Activated CD8-positive, alpha-beta memory T cell treated with anti-CD3 and anti-CD28 coated beads, Interleukin-2, amount 10 ng/mL, durations not matched to agents 7 days and 5 days (primary cell): ENCODE data around the gene PTPRD. TPM values are rescaled to one million over a fixed set of nuclear protein-coding genes. Genes with fewer than 3 reads are reported as not detected.
"Not testable (repeated sequence)": the region's sequence is repeated elsewhere in the genome, so short reads cannot be mapped to it uniquely, and the experiment has no call there.

Source experiments
- ATAC-seq: fragments of 150-1000 bp; cut with Tn5 transposase; one replicate; pipeline ENCODE4 v1.10.0; 2021; ENCODE audit warnings: moderate library complexity
- CTCF ChIA-PET: fragments of 350-600 bp; sonication (Branson Sonifier 250); formaldehyde crosslinking; loops from one replicate; lab custom pipeline; 2021; ENCODE audit warnings: antibody characterized with exemption; lab: Charles Lee
- DNase-seq: peaks from one replicate; pipeline ENCODE4 v3.0.0-alpha.2; 2020
- H3K27ac Mint-ChIP-seq: one replicate; pipeline ENCODE4 v1.8.0; 2021; ENCODE audit warnings: mild to moderate bottlenecking, mixed read lengths
- H3K27me3 Mint-ChIP-seq: one replicate; pipeline ENCODE4 v1.8.0; 2021; ENCODE audit warnings: mixed read lengths
- H3K36me3 Mint-ChIP-seq: one replicate; pipeline ENCODE4 v1.8.0; 2021; ENCODE audit warnings: mild to moderate bottlenecking, mixed read lengths
- H3K4me1 Mint-ChIP-seq: one replicate; pipeline ENCODE4 v1.8.0; 2021; ENCODE audit warnings: mixed read lengths
- H3K4me3 Mint-ChIP-seq: one replicate; pipeline ENCODE4 v1.8.0; 2021; ENCODE audit warnings: mild to moderate bottlenecking, moderate library complexity, mixed read lengths
- H3K9me3 Mint-ChIP-seq: one replicate; pipeline ENCODE4 v1.8.0; 2022; ENCODE audit warnings: low read depth, mixed read lengths
- total RNA-seq, 2 experiments: library from RNA; stranded (reverse); gene quantifications; one replicate each; pipeline ENCODE4 v1.2.3, GENCODE V29; 2021

PTPRD gene
- total RNA-seq, 2 experiments from 2014 or later, result 0.07 TPM; not detected in 1

- H3K4me1 Mint-ChIP-seq, result no peaks in the 10 kb centered on the region
- no peaks in the 10 kb centered on the region for H3K27me3 Mint-ChIP-seq
- ATAC-seq (no peak), DNase-seq (no peak)
- H3K9me3 Mint-ChIP-seq, result no peaks in the 10 kb centered on the region
- H3K4me3 Mint-ChIP-seq, result no peak overlapping the region
- no peak overlapping the region for H3K27ac Mint-ChIP-seq
- no peaks in the 10 kb centered on the region for H3K36me3 Mint-ChIP-seq
- CTCF ChIA-PET, result no interaction called here
These were observed 639.7 kb downstream of the PTPRD start for GRCh38 chr9:9973062-9973461.

GRCh38 chr9:9970514-9970913, 642.3 kb downstream of the PTPRD start:
- no peak for DNase-seq
- Mint-ChIP-seq H3K4me3 (no peak overlapping the region), H3K9me3 (no peaks in the 10 kb centered on the region), H3K27ac (no peak overlapping the region), H3K4me1 (no peaks in the 10 kb centered on the region), H3K27me3 (no peaks in the 10 kb centered on the region), H3K36me3 (no peaks in the 10 kb centered on the region)
- ATAC-seq, result no peak
- CTCF ChIA-PET, result interaction anchor here (0.7 kb wide), 1 partner anchor 55 kb away, joined by 3 read pairs; no protein-coding TSS in a partner anchor

- Mint-ChIP-seq H3K9me3 (no peaks in the 10 kb centered on the region), H3K4me1 (no peaks in the 10 kb centered on the region), H3K27ac (no peak overlapping the region), H3K36me3 (no peaks in the 10 kb centered on the region), H3K4me3 (no peak overlapping the region), H3K27me3 (no peaks in the 10 kb centered on the region)
- ATAC-seq (no peak), DNase-seq (no peak)
- CTCF ChIA-PET, result no interaction called here
These were observed 649.0 kb downstream of the PTPRD start for GRCh38 chr9:9963841-9964240.

GRCh38 chr9:9961934-9962333, 650.9 kb downstream of the PTPRD start:
- Mint-ChIP-seq H3K36me3 (no peaks in the 10 kb centered on the region), H3K27me3 (no peaks in the 10 kb centered on the region), H3K27ac (no peak overlapping the region), H3K4me3 (no peak overlapping the region), H3K9me3 (peaks cover 3% of the 10 kb centered on the region), H3K4me1 (no peaks in the 10 kb centered on the region)
- ATAC-seq (no peak), DNase-seq (no peak)
- CTCF ChIA-PET, result no interaction called here

GRCh38 chr9:9961487-9961886, 651.3 kb downstream of the PTPRD start:
- CTCF ChIA-PET, result no interaction called here
- H3K27me3 Mint-ChIP-seq, result no peaks in the 10 kb centered on the region
- H3K36me3 Mint-ChIP-seq, result no peaks in the 10 kb centered on the region
- H3K4me1 Mint-ChIP-seq, result no peaks in the 10 kb centered on the region
- no peak overlapping the region for H3K27ac Mint-ChIP-seq
- no peak for ATAC-seq
- H3K9me3 Mint-ChIP-seq, result peaks cover 3% of the 10 kb centered on the region
- H3K4me3 Mint-ChIP-seq, result no peak overlapping the region
- no peak for DNase-seq

- no peaks in the 10 kb centered on the region for H3K27me3 Mint-ChIP-seq
- no peaks in the 10 kb centered on the region for H3K9me3 Mint-ChIP-seq
- CTCF ChIA-PET, result interaction anchor here (1.7 kb wide), 1 partner anchor 9 kb away, joined by 4 read pairs; no protein-coding TSS in a partner anchor
- no peak overlapping the region for H3K4me3 Mint-ChIP-seq
- no peaks in the 10 kb centered on the region for H3K4me1 Mint-ChIP-seq
- no peak for DNase-seq
- H3K27ac Mint-ChIP-seq, result no peak overlapping the region
- H3K36me3 Mint-ChIP-seq, result no peaks in the 10 kb centered on the region
- ATAC-seq, result no peak
These were observed 661.1 kb downstream of the PTPRD start for GRCh38 chr9:9951556-9952160.

GRCh38 chr9:9950813-9951212, 662.0 kb downstream of the PTPRD start:
- no peak overlapping the region for H3K4me3 Mint-ChIP-seq
- H3K27ac Mint-ChIP-seq, result no peak overlapping the region
- ATAC-seq (no peak), DNase-seq (no peak)
- H3K9me3 Mint-ChIP-seq, result no peaks in the 10 kb centered on the region
- no peaks in the 10 kb centered on the region for H3K36me3 Mint-ChIP-seq
- no peaks in the 10 kb centered on the region for H3K27me3 Mint-ChIP-seq
- CTCF ChIA-PET, result interaction anchor here (1.7 kb wide), 1 partner anchor 8 kb away, joined by 4 read pairs; no protein-coding TSS in a partner anchor
- no peaks in the 10 kb centered on the region for H3K4me1 Mint-ChIP-seq

GRCh38 chr9:9949978-9950377, 662.8 kb downstream of the PTPRD start:
- Mint-ChIP-seq H3K36me3 (no peaks in the 10 kb centered on the region), H3K9me3 (no peaks in the 10 kb centered on the region)
- CTCF ChIA-PET, result no interaction called here

GRCh38 chr9:9949368-9949767, 663.4 kb downstream of the PTPRD start:
- CTCF ChIA-PET, result no interaction called here
- ATAC-seq (no peak), DNase-seq (no peak)
- H3K27me3 Mint-ChIP-seq, result no peaks in the 10 kb centered on the region
- no peaks in the 10 kb centered on the region for H3K36me3 Mint-ChIP-seq
- no peaks in the 10 kb centered on the region for H3K9me3 Mint-ChIP-seq
- no peak overlapping the region for H3K27ac Mint-ChIP-seq
- H3K4me3 Mint-ChIP-seq, result no peak overlapping the region
- no peaks in the 10 kb centered on the region for H3K4me1 Mint-ChIP-seq

More at GRCh38 chr9:9949978-9950377, 662.8 kb downstream of the PTPRD start:
- no peaks in the 10 kb centered on the region for H3K4me1 Mint-ChIP-seq
- no peak overlapping the region for H3K27ac Mint-ChIP-seq
- ATAC-seq, result no peak
- H3K27me3 Mint-ChIP-seq, result no peaks in the 10 kb centered on the region
- no peak for DNase-seq
- no peak overlapping the region for H3K4me3 Mint-ChIP-seq

- CTCF ChIA-PET, result no interaction called here
- Mint-ChIP-seq H3K36me3 (no peaks in the 10 kb centered on the region), H3K27me3 (no peaks in the 10 kb centered on the region)
These were observed 666.8 kb downstream of the PTPRD start for GRCh38 chr9:9945966-9946365.

GRCh38 chr9:9942764-9943424, 669.9 kb downstream of the PTPRD start:
- CTCF ChIA-PET, result interaction anchor here (0.7 to 1.8 kb wide), 9 partner anchors 9 to 141 kb away, joined by 3 to 6 read pairs (median 4); no protein-coding TSS in a partner anchor
- DNase-seq, result peak; percentile 52
- Mint-ChIP-seq H3K36me3 (no peaks in the 10 kb centered on the region), H3K27ac (no peak overlapping the region), H3K4me1 (no peaks in the 10 kb centered on the region), H3K27me3 (no peaks in the 10 kb centered on the region), H3K9me3 (no peaks in the 10 kb centered on the region), H3K4me3 (no peak overlapping the region)
- ATAC-seq, result peak; percentile 42

More at GRCh38 chr9:9945966-9946365, 666.8 kb downstream of the PTPRD start:
- Mint-ChIP-seq H3K9me3 (no peaks in the 10 kb centered on the region), H3K27ac (no peak overlapping the region), H3K4me1 (no peaks in the 10 kb centered on the region), H3K4me3 (no peak overlapping the region)
- ATAC-seq (no peak), DNase-seq (no peak)

GRCh38 chr9:9938432-9938831, 674.4 kb downstream of the PTPRD start:
- DNase-seq (no peak), ATAC-seq (no peak)
- Mint-ChIP-seq H3K4me1 (no peaks in the 10 kb centered on the region), H3K36me3 (no peaks in the 10 kb centered on the region), H3K9me3 (no peaks in the 10 kb centered on the region), H3K27me3 (no peaks in the 10 kb centered on the region), H3K27ac (no peak overlapping the region), H3K4me3 (no peak overlapping the region)
- CTCF ChIA-PET, result no interaction called here

- H3K27me3 Mint-ChIP-seq, H3K4me1 Mint-ChIP-seq, H3K36me3 Mint-ChIP-seq, H3K27ac Mint-ChIP-seq, H3K4me3 Mint-ChIP-seq, CTCF ChIA-PET, ATAC-seq, DNase-seq, H3K9me3 Mint-ChIP-seq: not testable (repeated sequence)
These were observed 681.3 kb downstream of the PTPRD start for GRCh38 chr9:9931464-9931863.

- H3K27ac Mint-ChIP-seq, result no peak overlapping the region
- no peaks in the 10 kb centered on the region for H3K27me3 Mint-ChIP-seq
- ATAC-seq (no peak), DNase-seq (no peak)
- no peaks in the 10 kb centered on the region for H3K9me3 Mint-ChIP-seq
- no peaks in the 10 kb centered on the region for H3K4me1 Mint-ChIP-seq
- CTCF ChIA-PET, result no interaction called here
- H3K36me3 Mint-ChIP-seq, result no peaks in the 10 kb centered on the region
- no peak overlapping the region for H3K4me3 Mint-ChIP-seq
These were observed 688.4 kb downstream of the PTPRD start for GRCh38 chr9:9924376-9924775.
